ENCODE measurements around the gene NT5M.
A peak's percentile ranks its signal among the peaks of the same experiment; 100 is the strongest.

- TF ChIP-seq CTCF (conservative IDR thresholded peaks at IDR 0.05; ENCODE audit: low read length) (peak; percentile 62), EZH2phosphoT487 (IDR thresholded peaks at IDR 0.05; ENCODE audit: borderline replicate concordance) (no peak)
Measured at GRCh38 chr17:17387498-17388362, 84.6 kb downstream of the NT5M start.
